Spleen (tissue), 11 donors: ENCODE results near the gene ETF1. TPM values are rescaled to one million over a fixed set of nuclear protein-coding genes. Genes with fewer than 3 reads are reported as not detected.

ENCODE experiments used
- DNase-seq: peaks from one replicate; pipeline ENCODE4 v3.0.0-alpha.2; 2020
- H3K27ac ChIP-seq, 8 donors: fragments of 200-600 bp; sonication (generic) in 7 of 8; 1 replicate in 4 of 8; 2 replicates in 4 of 8; pipeline versions ENCODE4 v1.5.0 to v1.8.0; 2016 to 2021; ENCODE audit warnings: inconsistent platforms in 4 of 8, mild to moderate bottlenecking in 4 of 8, moderate library complexity in 1 of 8
- H3K27me3 ChIP-seq, 7 donors: fragments of 200-600 bp; sonication (generic) in 6 of 7; replicated peaks in 1 of 7; 1 replicate in 4 of 7; 2 replicates in 3 of 7; pipeline versions ENCODE4 v1.5.0 to v1.8.0; 2016 to 2021; ENCODE audit warnings: inconsistent platforms in 3 of 7, mild to moderate bottlenecking in 1 of 7
- H3K36me3 ChIP-seq, 6 donors: fragments of 200-600 bp; sonication (generic) in 5 of 6; 1 replicate in 4 of 6; 2 replicates in 2 of 6; pipeline versions ENCODE4 v1.5.0 to v1.8.0; 2016 to 2021; ENCODE audit warnings: inconsistent platforms in 2 of 6
- H3K4me1 ChIP-seq, 6 donors: fragments of 200-600 bp; sonication (generic) in 5 of 6; 1 replicate in 3 of 6; 2 replicates in 3 of 6; pipeline versions ENCODE4 v1.5.0 to v1.8.0; 2016 to 2021; ENCODE audit warnings: inconsistent platforms in 3 of 6
- H3K4me3 ChIP-seq, 8 donors: fragments of 200-600 bp; sonication (generic) in 7 of 8; 1 replicate in 4 of 8; 2 replicates in 4 of 8; pipeline versions ENCODE4 v1.5.0 to v1.8.0; 2016 to 2021; ENCODE audit warnings: inconsistent platforms in 4 of 8, mild to moderate bottlenecking in 4 of 8, moderate library complexity in 2 of 8
- H3K9me3 ChIP-seq, 8 donors: fragments of 200-600 bp; sonication (generic) in 7 of 8; 1 replicate in 4 of 8; 2 replicates in 4 of 8; pipeline versions ENCODE4 v1.5.0 to v1.8.0; 2016 to 2021; ENCODE audit warnings: inconsistent platforms in 4 of 8
- CTCF ChIP-seq, 11 experiments: fragments of 200-600 bp in 7 of 11; fragments of 450-650 bp in 4 of 11; sonication (generic) in 4 of 11; IDR thresholded peaks in 8 of 11; conservative IDR thresholded peaks in 3 of 11; 1 replicate in 7 of 11; 2 replicates in 4 of 11; pipeline versions ENCODE4 v1.4.0 to v1.8.0; 2016 to 2021; ENCODE audit warnings: antibody characterized with exemption in 11 of 11, inconsistent platforms in 4 of 11, mild to moderate bottlenecking in 1 of 11
- POLR2A ChIP-seq, 3 donors: fragments of 450-650 bp; IDR thresholded peaks; one replicate each; pipeline ENCODE4 v1.5.1; 2017; ENCODE audit warnings: antibody characterized with exemption in 3 of 3, mild to moderate bottlenecking in 1 of 3
- POLR2AphosphoS5 ChIP-seq, 3 donors: sonication (generic); formaldehyde crosslinking; IDR thresholded peaks; one replicate each; pipeline ENCODE4 v1.5.1; 2017; ENCODE audit warnings: antibody characterized with exemption in 3 of 3
- WGBS, 5 donors: extraction: QIAGEN DNeasy Blood & Tissue Kit in 3 of 5; methylation state at CpG; one replicate each; pipeline versions ENCODE4 v1.1.5 to v1.1.7; 2013 to 2018; 5-methylcytosine and 5-hydroxymethylcytosine counted together
- intact Hi-C: fragments of 100-400 bp; cut with DNase I; formaldehyde crosslinking; loops from one replicate; pipeline ENCODE4 v1.15.0; 2023; ENCODE audit warnings: low total_unique reads
- polyA plus RNA-seq, 3 donors: library from polyadenylated mRNA; stranded (reverse); fragments of 200-250 nt; gene quantifications; one replicate each; pipeline ENCODE4 v1.2.1, GENCODE V29; 2013
- total RNA-seq, 7 donors: library from RNA; depleted of rRNA in 3 of 7; stranded (reverse); fragments of >200 nt in 3 of 7; fragmentation: NEBNext Ultra II Directional in 4 of 7; extraction: Animal tissue kit (Norgen Biotek cat#: 25700) in 4 of 7; gene quantifications; one replicate each; pipeline versions ENCODE4 v1.1.0 to v1.2.1, GENCODE V29; 2016 to 2021
- donor health status: healthy with polysubstance abuse.
- donor health status: DM: no; HTN: no; CAD: no; lungs with moderate emphysema.
- donor health status: DM: no; HTN: no; CAD: no.
- donor health status: Bipolar disorder and iron deficiency.
- donor health status: healthy.
- donor health status: DM: no; HTN: no; CAD: no.
- donor health status: DM: yes; HTN: yes; CAD: no.

Gene ETF1
- total and polyA plus RNA-seq, 10 donors: 21.3 to 78.8 (median 54.0) TPM

GRCh38 chr5:138579517-138579863 lies 36.5 kb upstream of the ETF1 start:
- 40 to 48% (median 48%) methylated on average over 2 of the region's 2 CpGs for WGBS, 5 donors
- H3K4me3 ChIP-seq: no peak overlapping the region
- no peaks in the 10 kb centered on the region for H3K9me3 ChIP-seq
- intact Hi-C loops: no loop called here
- peak overlapping the region in 2 of 8 donors; percentile 30 to 37 for H3K27ac ChIP-seq
- H3K4me1 ChIP-seq: peaks cover 4 to 19% (median 10%) of the 10 kb centered on the region in 6 donors
- DNase-seq: no peak
- H3K36me3 ChIP-seq: no peaks in the 10 kb centered on the region
- TF ChIP-seq POLR2A (IDR thresholded peaks at IDR 0.05) (no peak), CTCF (IDR thresholded peaks at IDR 0.05 in 8 of 11, conservative IDR thresholded peaks at IDR 0.05 in 3 of 11) (peak in 2 of 11 experiments; percentile 6 to 17), POLR2AphosphoS5 (IDR thresholded peaks at IDR 0.05) (no peak)
- H3K27me3 ChIP-seq: no peaks in the 10 kb centered on the region

- intact Hi-C loops: no loop called here
Measured at GRCh38 chr5:138577452-138577851, 34.4 kb upstream of the ETF1 start.

GRCh38 chr5:138575194-138576015 lies 32.4 kb upstream of the ETF1 start, which contains the start of gene HSPA9:
Gene HSPA9 (minus strand): TSS chr5:138575401. CDS start chr5:138575318, 83 bp downstream.
- H3K27me3 ChIP-seq: no peaks in the 10 kb centered on the region
- peaks cover 2 to 35% (median 30%) of the 10 kb centered on the region in 6 donors for H3K36me3 ChIP-seq
- peak within 1 kb of the TSS; percentile 73 to 99 (median 94) for H3K4me3 ChIP-seq
- 0 to 1% (median 1%) methylated on average over 39 to 73 of the region's 73 CpGs for WGBS, 5 donors
- H3K9me3 ChIP-seq: no peaks in the 10 kb centered on the region
- DNase-seq: peak; percentile 98
- intact Hi-C loops: no loop called here
- peak in 9 of 11 experiments; percentile 13 to 48 (median 32) for TF ChIP-seq CTCF (IDR thresholded peaks at IDR 0.05 in 8 of 11, conservative IDR thresholded peaks at IDR 0.05 in 3 of 11)
- peak in 2 of 3 donors; percentile 49 to 66 for TF ChIP-seq POLR2A (IDR thresholded peaks at IDR 0.05)
- TF ChIP-seq POLR2AphosphoS5 (IDR thresholded peaks at IDR 0.05): peak; percentile 94 to 98 (median 96)
- H3K27ac ChIP-seq: peak within 1 kb of the TSS; percentile 96 to 99 (median 99)
- peaks cover 14 to 58% (median 29%) of the 10 kb centered on the region in 6 donors for H3K4me1 ChIP-seq

More at GRCh38 chr5:138577452-138577851, 34.4 kb upstream of the ETF1 start:
- DNase-seq: no peak
- H3K27me3 ChIP-seq: no peaks in the 10 kb centered on the region
- TF ChIP-seq POLR2AphosphoS5 (IDR thresholded peaks at IDR 0.05) (no peak), POLR2A (IDR thresholded peaks at IDR 0.05) (no peak), CTCF (IDR thresholded peaks at IDR 0.05 in 8 of 11, conservative IDR thresholded peaks at IDR 0.05 in 3 of 11) (no peak)
- peaks cover 0 to 15% (median 12%) of the 10 kb centered on the region in 6 donors for H3K36me3 ChIP-seq
- no peak overlapping the region for H3K27ac ChIP-seq
- H3K4me3 ChIP-seq: no peak overlapping the region
- peaks cover 14 to 39% (median 26%) of the 10 kb centered on the region in 6 donors for H3K4me1 ChIP-seq
- 91 to 97% (median 95%) methylated on average over 17 of the region's 17 CpGs for WGBS, 5 donors
- H3K9me3 ChIP-seq: no peaks in the 10 kb centered on the region

- Histone ChIP-seq H3K27ac (peak overlapping the region; percentile 96 to 99 (median 99)), H3K36me3 (peaks cover 2 to 42% (median 37%) of the 10 kb centered on the region in 6 donors), H3K27me3 (no peaks in the 10 kb centered on the region), H3K4me1 (peaks cover 14 to 65% (median 34%) of the 10 kb centered on the region in 6 donors), H3K4me3 (peak overlapping the region; percentile 73 to 99 (median 94)), H3K9me3 (no peaks in the 10 kb centered on the region)
- intact Hi-C loops: no loop called here
- WGBS, 5 donors: 0 to 1% (median 0%) methylated on average over 13 to 18 of the region's 18 CpGs
- no peak for DNase-seq
- TF ChIP-seq CTCF (IDR thresholded peaks at IDR 0.05 in 8 of 11, conservative IDR thresholded peaks at IDR 0.05 in 3 of 11) (no peak), POLR2A (IDR thresholded peaks at IDR 0.05) (no peak), POLR2AphosphoS5 (IDR thresholded peaks at IDR 0.05) (no peak)
Measured at GRCh38 chr5:138574744-138575193, 31.7 kb upstream of the ETF1 start.
